Measurements from ENCODE around the gene HEYL.

DNA sequence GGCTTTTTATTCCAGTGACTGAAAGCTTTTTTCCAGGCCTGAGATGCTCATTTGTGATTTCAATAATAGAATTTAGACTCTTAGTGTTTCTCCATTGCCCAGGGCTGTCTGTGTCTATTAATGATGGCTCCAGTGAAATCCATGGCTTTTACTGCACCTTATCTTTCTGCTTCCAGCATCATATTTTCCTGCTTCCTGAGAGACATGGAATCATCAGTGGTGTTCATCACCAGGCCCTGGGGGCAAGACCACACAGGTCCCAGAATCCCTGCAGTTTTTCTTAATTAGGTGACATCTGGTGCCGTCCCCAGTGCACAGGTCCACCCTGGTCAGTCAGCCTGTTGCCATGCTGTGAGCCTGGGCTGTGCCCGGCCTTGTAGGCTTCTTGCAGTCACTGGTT is 16.9 kb upstream of the HEYL start:
- TF ChIP-seq, protein P1, sequence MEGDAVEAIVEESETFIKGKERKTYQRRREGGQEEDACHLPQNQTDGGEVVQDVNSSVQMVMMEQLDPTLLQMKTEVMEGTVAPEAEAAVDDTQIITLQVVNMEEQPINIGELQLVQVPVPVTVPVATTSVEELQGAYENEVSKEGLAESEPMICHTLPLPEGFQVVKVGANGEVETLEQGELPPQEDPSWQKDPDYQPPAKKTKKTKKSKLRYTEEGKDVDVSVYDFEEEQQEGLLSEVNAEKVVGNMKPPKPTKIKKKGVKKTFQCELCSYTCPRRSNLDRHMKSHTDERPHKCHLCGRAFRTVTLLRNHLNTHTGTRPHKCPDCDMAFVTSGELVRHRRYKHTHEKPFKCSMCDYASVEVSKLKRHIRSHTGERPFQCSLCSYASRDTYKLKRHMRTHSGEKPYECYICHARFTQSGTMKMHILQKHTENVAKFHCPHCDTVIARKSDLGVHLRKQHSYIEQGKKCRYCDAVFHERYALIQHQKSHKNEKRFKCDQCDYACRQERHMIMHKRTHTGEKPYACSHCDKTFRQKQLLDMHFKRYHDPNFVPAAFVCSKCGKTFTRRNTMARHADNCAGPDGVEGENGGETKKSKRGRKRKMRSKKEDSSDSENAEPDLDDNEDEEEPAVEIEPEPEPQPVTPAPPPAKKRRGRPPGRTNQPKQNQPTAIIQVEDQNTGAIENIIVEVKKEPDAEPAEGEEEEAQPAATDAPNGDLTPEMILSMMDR (IDR thresholded peaks at IDR 0.05), result no peak
- TF ChIP-seq POLR2A (IDR thresholded peaks at IDR 0.05), result no peak
